ENCODE measurements around the gene EXOC1. TPM values are rescaled to one million over a fixed set of nuclear protein-coding genes. Genes with fewer than 3 reads are reported as not detected.

EXOC1 gene
- total and polyA plus RNA-seq, 2 of the 4 experiments (the other 2 are of a cell fraction) = 19.9 to 49.5 TPM

DNA sequence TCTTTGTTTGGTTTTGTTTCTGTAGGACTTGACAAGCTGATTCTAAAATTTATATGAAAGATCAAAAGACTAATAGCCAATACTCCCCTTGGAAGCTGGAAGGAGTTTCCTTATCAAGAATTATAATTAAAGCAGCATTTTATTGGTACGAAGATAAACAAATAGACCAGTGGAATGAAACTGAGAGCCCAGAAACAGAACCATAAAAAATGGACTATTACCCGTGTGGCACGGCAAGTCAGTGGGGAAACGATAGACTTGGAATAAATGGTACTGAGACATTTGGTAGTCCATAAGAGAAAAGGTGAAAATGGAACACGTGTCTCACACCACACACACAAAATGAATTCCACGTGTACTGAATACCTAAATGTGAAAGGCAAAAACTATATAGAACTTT, 52.9 kb downstream of the EXOC1 start:
- Histone ChIP-seq H3K18ac (ENCODE audit: low read depth, low read length) (no peak overlapping the region), H2BK120ac (ENCODE audit: low read depth, low read length) (no peak overlapping the region), H3K4me1 (ENCODE audit: control insufficient read depth, insufficient read depth, low read length) (peaks cover 4% of the 10 kb centered on the region; the same call in 1 of the 2 replicates), H3K9me1 (ENCODE audit: insufficient read depth, low read length) (no peaks in the 10 kb centered on the region), H4K91ac (ENCODE audit: insufficient read depth, low read depth, low read length) (no peak overlapping the region), H3K27me3 (ENCODE audit: control insufficient read depth, insufficient read depth, low read length) (no peaks in the 10 kb centered on the region), H2AFZ (replicated peaks; ENCODE audit: low read length, poor library complexity) (no peak overlapping the region), H3K4me3 (ENCODE audit: insufficient read depth, low read depth, low read length) (no peak overlapping the region), H4K20me1 (ENCODE audit: insufficient read depth, low read length) (no peaks in the 10 kb centered on the region), H3K9me3 (ENCODE audit: control insufficient read depth, insufficient read depth, low read length) (no peaks in the 10 kb centered on the region), H4K5ac (ENCODE audit: low read depth, low read length) (no peak overlapping the region), H3K23ac (ENCODE audit: low read depth, low read length) (no peak overlapping the region), H3K4me2 (ENCODE audit: low read depth, low read length) (no peak overlapping the region), H3K27ac (ENCODE audit: insufficient read depth, low read length) (no peak overlapping the region), H2AK9ac (replicated peaks; ENCODE audit: low read depth, low read length, poor library complexity) (no peak overlapping the region), H3K36me3 (ENCODE audit: control insufficient read depth, insufficient read depth, low read length) (peaks cover 5% of the 10 kb centered on the region), H3K9ac (ENCODE audit: low read depth, low read length) (no peak overlapping the region), H2AK5ac (ENCODE audit: low read depth, low read length) (no peak overlapping the region), H3K79me1 (ENCODE audit: low read depth in 1 of 2, low read length in 2 of 2) (no peaks in the 10 kb centered on the region), H3K4ac (ENCODE audit: low read depth, low read length) (no peak overlapping the region), H2BK20ac (ENCODE audit: low read depth, low read length) (no peak overlapping the region), H2BK5ac (ENCODE audit: low read depth, low read length, poor library complexity, severe bottlenecking) (no peak overlapping the region), H3K14ac (replicated peaks; ENCODE audit: low read depth, low read length) (no peak overlapping the region), H2BK15ac (ENCODE audit: low read depth, low read length) (no peak overlapping the region), H4K8ac (ENCODE audit: low read depth in 2 of 2, low read length in 2 of 2) (0 out of 4 replicates have a peak overlapping the region, but pooled peaks of 1 of the 2 experiments have one; percentile 55), H3K56ac (ENCODE audit: extremely low read depth, insufficient read depth, low read length) (no peak overlapping the region)
- ChIA-PET POLR2A (ENCODE audit: unreplicated experiment) (no interaction called here), CTCF (interaction anchor here (0.6 to 0.9 kb wide), 2 partner anchors 13 to 14 kb away, joined by 3 read pairs; no protein-coding TSS in a partner anchor)
- in situ Hi-C loops (cut with MboI; ENCODE audit: low sequenced_read_pairs) (no loop called here), intact Hi-C loops (cut with micrococcal nuclease) (no loop called here), dilution Hi-C loops (cut with HindIII; ENCODE audit: low sequenced_read_pairs, unreplicated experiment) (no loop called here)
- TF ChIP-seq POLR2A (IDR thresholded peaks at IDR 0.05; ENCODE audit: low read depth, low read length) = no peak
- TF ChIP-seq NFE2L2 (IDR thresholded peaks at IDR 0.05; ENCODE audit: low read depth, low read length) = no peak
- no peak for TF ChIP-seq SMC3 (IDR thresholded peaks at IDR 0.05; ENCODE audit: low read depth, low read length)
- no peak for TF ChIP-seq RCOR1 (IDR thresholded peaks at IDR 0.05; ENCODE audit: insufficient replicate concordance, low read length)
- TF ChIP-seq CHD1 (IDR thresholded peaks at IDR 0.05; ENCODE audit: low read depth, low read length) = no peak
- TF ChIP-seq RFX5 (IDR thresholded peaks at IDR 0.05; ENCODE audit: low read depth, low read length) = no peak
- no peak for TF ChIP-seq CEBPB (IDR thresholded peaks at IDR 0.05; ENCODE audit: low read depth, low read length)
- TF ChIP-seq BHLHE40 (IDR thresholded peaks at IDR 0.05; ENCODE audit: low read depth, low read length) = no peak
- BruUV-seq (replicated peaks) = no TSS peak
- ATAC-seq (ENCODE audit: low read depth) = no peak
- no peak for DNase-seq
- WGBS, 2 experiments (ENCODE audit: extremely low coverage in 2 of 2, insufficient read length in 1 of 2) = no CpG with 5 or more reads among the region's 6 CpGs
